Fibroblast of skin of right biceps (primary cell): ENCODE results near the gene CDV3.

ENCODE experiments used
- DNase-seq: peaks from one replicate; pipeline ENCODE4 v3.0.0-alpha.2; 2013

Gene CDV3

DNA sequence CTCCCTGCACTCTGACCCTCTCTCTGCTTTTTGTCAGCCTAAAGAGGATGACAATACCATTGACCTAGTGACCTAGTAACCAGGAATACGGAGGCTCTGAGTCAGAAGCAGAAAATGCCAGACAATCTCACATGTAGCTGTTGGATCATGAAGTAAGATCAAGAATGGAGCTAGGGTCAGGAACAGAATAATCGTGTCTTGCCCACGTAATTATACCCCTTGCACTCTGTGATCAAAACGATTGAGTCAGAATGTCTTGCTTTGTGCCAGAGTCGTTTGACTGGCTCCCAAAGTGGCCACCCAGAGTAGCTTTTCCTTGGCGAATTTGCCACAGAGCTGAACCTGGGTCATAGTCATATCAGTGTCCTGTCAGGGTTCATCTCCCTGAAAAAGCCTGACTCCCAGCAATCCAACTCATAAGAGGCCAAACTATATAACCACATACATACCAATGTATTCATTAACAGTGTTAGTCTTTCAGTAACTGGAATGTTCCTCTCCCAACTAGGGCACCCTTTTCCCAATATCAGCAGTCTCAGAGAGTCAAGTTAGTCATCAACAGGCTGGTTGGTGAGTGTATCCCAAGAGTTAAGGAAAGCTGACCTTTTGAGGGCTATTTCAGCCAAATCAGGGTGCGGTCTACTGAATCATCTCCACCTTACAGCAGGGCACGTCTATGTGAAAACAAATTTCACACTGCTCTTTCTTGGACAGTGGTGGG is 5.0 kb upstream of the CDV3 start:
- DNase-seq = peak; percentile 86

DNA sequence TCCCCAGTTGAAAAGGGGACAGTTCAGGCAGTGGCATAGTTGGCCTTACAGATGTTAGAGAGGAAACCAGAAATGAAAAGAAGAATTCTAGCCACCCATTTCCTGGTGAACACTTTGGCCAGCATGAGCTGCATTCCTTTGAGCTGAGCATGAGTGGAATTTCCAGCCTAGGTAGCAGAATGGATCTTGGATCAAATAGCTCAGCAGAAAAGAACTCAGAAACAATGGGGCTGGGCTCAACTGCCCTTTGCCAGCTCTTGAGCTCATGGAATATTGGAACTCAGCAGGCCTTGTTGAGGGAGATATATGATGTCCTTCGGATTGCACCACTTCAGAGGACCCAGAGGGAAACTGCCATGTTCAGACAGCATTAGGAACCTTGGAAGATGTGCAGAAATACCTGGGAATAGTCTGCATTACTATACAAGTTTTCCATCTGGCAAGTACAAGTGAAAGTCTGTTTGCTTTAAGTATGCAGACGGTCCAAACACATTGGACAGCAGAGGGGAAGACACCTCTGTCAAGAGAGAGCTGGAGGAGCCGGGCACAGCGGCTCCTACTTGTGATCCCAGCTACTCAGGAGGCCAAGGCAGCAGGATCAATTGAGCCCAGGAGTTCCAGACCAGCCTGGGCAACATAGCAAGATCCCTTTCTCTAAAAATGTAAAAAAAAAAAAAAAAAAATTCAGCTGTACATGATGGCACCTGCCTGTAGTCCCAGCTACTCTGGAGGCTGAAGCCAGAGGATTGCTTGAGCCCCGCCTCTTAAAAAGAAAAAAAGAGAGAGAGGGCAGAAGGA is 3.1 kb upstream of the CDV3 start:
- DNase-seq = peak; percentile 92

- DNase-seq = peak; percentile 80
Observed at GRCh38 chr3:133570937-133571320, 2.6 kb upstream of the CDV3 start.

DNA sequence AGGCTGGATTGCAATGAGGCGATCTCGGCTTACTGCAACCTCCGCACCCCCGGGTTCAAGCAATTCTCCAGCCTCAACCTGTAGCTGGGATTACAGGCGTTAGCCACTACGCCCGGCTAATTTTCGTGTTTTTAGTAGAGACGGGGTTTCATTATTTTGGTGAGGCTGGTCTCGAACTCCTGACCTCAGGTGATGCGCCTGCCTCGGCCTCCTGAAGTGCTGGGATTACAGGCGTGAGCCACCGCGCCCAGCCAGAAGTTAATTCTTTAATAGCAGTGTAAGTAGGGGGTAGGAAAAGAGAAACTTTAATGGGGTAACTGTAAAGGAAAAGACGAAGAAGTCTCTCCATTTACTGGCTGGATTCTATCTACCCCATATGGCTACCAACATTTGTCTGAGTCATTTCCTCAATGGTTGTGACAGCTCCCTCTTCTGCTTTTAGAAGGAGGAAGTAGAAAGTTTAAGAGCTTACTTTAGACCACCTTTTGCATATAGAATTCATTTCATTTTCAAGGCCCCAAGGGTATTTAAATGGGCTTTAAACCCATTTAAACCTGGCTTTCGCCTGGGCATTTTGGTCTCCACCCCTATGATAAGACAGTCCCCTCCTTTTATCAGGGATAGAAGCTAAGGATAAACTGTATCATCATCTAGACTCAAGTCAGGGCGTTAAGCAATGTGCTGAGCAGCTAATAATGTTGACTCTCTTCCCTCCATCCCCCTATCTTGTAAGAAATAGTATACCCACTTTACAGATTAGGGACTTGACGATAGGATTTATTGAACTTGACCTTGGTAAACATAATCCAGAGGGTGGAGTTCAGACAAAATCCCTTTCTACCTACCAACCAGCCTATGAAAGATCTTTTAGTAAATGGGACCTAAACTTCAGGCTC is 1.1 kb upstream of the CDV3 start:
- peak; percentile 62 for DNase-seq

GRCh38 chr3:133573054-133573628 is 345 bp upstream of the CDV3 start:
- peak; percentile 100 for DNase-seq

DNA sequence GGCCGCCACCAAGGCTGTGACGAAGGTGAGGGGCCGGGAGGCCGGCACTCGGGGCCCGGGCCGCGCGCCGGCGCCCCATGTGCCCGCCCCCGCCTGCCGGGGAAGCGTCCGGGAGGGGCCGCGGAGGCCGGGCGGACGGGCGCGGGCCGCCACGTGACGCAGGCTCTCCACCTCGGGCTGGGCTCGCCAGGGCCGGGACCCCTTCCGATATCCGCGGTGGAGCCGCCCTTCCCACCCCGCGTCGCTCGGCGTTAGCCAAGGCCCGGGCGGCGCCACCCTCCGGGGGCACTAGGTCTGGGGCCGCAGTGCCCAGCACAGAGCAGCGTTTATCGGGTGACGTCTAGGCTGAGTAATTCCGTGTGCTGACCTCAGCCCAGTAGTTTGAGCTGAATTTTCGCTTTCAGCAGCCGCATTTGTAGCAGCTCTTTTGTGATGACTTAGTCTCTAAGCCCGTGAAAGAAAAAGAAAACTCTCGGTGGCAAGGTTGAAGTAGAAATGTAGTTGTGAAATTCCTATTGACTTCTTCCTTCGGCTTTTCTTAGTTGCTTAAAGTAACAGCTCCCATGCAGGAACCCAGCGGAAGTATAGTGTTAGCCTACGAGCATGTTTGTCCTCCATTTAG is 885 bp downstream of the CDV3 start:
- peak; percentile 69 for DNase-seq

- no peak for DNase-seq
Observed at GRCh38 chr3:133575086-133575485, 1.6 kb downstream of the CDV3 start.

GRCh38 chr3:133576169-133576568 is 2.7 kb downstream of the CDV3 start:
- no peak for DNase-seq

DNA sequence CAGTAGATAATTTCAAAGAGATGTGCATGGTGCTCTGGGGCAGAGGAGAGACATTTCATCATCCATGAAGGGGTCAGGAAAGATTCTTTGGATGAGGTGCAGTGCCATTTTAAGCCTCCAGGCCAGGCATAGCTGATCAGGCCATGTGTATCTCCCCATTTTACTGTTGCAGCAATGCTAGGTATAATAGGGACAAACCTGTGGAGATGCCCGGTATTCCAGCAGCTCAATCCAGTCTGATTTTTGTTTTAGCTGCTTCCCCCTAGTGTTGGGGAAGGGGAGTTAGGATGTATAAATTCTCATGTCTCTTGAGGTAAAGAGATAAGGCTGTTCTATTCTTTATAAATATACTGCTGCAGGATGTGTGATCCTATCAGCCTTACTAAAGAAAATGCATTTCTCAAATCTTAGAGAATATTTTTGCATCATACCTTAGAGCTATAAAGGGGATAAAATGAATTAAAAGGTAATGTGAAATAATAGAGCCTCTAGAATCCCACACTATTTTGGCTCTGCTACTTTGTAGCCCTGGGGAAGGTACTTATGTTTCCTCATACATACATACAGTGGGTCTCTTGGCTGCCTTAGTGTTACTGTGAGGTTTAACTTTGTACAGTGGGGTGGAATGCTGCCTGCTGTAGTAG is 5.2 kb downstream of the CDV3 start:
- DNase-seq = peak; percentile 60

DNA sequence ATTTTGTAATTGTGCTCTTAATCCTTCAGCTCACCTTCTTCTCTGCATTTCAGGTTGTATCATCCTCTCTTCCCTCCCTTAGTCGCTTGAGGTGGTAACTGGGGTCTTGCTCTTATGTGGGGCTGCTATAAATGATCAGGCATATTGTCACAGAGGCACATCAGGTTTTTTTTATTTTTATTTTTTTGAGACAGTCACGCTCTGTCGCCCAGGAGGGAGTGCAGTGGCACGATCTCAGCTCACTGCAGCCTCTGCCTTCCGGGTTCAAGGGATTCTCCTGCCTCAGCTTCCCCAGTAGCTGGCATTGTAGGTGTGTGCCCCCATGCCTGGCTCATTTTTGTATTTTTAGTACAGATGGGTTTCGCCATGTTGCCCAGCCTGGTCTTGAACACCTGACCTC is 9.9 kb downstream of the CDV3 start:
- no peak for DNase-seq

GRCh38 chr3:133588035-133588434 is 14.5 kb downstream of the CDV3 start:
- no peak for DNase-seq

DNA sequence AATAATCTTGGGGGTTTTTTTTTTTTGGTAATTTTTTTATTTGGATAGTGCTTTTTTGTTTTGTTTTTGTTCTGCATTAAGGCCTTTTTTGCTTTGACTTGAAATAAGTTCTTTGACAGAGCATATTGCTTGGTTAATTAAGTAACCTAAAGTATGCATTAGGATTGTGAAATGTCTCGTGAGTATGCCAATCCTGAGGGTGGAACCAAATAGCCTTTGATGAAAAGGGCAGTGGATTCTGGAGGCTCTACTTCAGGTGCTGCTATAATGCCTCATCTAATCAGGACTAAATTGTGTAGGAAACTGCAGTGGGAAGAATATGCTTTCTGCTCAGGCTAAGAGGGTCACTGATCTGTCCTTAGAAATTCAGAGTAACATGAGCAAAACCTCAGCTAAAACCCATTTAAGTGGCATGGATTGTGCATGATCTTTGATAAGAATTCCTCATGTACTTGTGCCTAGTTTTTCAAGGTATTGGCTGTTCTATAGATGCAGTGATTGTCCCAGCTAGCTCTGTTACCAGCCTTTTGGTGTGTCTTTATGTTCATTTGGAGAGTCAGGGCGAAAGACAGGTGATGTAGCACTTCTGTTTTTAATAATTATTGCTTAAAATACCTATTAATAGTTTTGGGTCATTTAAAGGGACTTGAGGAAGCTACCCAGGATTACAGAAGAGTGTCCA is 15.4 kb downstream of the CDV3 start:
- no peak for DNase-seq

- no peak for DNase-seq
Observed at GRCh38 chr3:133589503-133589902, 16.0 kb downstream of the CDV3 start.

DNA sequence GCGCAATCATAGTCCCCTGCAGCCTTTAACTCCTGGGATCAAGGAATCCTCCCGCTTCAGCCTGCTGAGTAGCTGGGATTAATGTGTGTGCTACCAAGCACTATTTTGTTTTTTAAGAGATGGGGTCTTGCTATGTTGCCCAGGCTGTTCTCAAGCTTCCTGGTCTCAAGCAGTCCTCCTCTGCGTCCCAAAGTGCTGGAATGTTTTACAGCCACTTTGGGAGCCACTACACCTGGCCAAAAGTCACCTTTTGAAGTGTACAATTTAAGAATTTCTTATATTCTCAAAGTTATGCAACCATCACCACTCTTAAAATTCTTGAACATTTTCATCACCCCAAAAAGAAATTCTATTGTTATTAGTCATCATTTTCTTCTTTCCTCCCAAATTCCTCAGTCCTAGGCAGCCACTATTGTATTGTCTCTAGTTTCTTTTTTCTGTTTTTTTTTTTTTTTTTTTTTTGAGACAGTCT is 17.8 kb downstream of the CDV3 start:
- DNase-seq = peak; percentile 75

DNA sequence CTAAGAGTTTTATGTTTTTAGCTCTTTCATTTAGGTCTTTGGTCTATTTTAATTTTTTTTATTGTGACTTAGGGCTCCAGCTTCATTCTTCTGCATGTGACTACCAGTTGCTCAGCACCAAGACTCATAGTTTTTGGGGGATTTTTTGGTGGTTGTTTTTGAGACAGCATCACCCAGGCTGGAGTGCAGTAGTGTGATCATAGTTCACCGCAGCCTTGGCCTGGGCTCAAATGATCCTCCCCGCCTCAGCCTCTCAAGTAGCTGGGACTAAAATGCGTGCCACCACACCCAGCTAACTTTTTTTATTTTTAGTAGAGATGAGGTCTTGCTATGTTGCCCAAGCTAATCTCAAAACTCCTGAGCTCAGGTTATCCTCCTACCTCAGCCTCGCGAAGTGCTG is 19.4 kb downstream of the CDV3 start:
- no peak for DNase-seq

DNA sequence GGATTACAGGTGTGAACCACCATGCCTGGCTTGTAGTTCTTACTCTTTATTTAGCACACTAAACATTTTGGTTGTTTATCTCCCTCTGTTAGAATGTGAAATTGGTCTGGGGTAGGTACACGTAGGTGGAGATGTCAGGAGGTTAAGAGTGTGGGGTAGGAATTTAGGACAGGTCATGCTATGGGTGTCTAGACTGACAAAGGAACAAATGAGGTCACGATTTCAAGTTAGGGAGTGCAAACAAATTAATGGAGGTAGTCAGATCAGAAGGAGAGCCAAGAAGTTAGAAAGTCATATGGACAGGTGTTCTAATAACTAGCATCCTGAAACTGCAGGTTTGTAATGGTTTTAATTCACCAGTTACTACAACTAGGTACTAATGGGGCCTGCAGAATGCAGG is 19.8 kb downstream of the CDV3 start:
- no peak for DNase-seq

- peak; percentile 43 for DNase-seq
Observed at GRCh38 chr3:133595341-133595740, 21.9 kb downstream of the CDV3 start.

- no peak for DNase-seq
Observed at GRCh38 chr3:133598405-133598804, 24.9 kb downstream of the CDV3 start.

DNA sequence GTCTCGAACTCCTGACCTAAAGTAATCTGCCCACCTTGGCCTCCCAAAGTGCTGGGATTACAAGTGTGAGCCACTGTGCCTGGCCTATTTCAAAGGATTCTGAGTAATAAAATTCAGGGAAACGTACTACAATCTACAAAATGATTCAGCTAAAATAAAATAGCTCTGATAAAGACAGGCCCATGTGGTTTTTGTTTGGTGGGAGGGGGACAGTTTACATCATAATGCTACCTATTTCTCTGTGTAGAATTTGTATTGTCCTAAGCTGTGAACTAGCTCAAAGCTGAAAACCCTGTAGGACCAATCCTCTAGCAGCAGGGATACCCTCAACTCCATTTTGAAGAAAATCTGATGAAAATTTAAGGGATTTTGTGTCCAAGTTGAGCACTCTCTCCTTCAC is 25.8 kb downstream of the CDV3 start:
- DNase-seq = no peak

- DNase-seq = no peak
Observed at GRCh38 chr3:133600572-133601081, 27.1 kb downstream of the CDV3 start.

DNA sequence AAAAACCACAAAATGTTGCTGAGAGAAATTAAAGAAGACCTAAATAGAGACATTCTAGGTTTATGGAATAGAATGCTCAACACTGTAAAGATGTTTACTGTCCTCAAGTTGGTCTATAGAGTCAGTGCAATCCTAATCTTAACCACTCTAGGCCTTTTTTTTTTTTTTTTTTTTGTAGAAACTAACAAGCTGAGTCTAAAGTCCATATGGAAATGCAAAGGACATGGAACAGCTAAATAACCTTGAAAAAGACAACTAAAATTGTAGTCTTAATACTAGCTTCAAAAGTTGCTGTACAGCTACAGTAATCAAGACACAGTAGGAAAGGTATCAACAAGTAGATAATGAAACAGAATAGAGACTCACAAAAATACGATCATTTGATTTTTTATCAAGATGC is 32.9 kb downstream of the CDV3 start:
- no peak for DNase-seq
